BE2C (cell line): ENCODE measurements around the gene PSMA4.

Experiments used
- DNase-seq: peaks from one replicate; pipeline ENCODE4 v3.0.0-alpha.2; 2020
- H3K27me3 ChIP-seq: fragments of 250-450 bp; sonication (Bioruptor Pico); 2 replicates; pipeline ENCODE4 v1.5.1; 2020; ENCODE audit warnings: mild to moderate bottlenecking
- H3K36me3 ChIP-seq: fragments of 250-450 bp; sonication (Bioruptor Pico); 2 replicates; pipeline ENCODE4 v1.5.1; 2020; ENCODE audit warnings: mild to moderate bottlenecking
- H3K4me1 ChIP-seq: fragments of 250-450 bp; sonication (Bioruptor Pico); 2 replicates; pipeline ENCODE4 v1.5.1; 2020
- H3K4me3 ChIP-seq: 2 replicates; pipeline ENCODE4 v1.5.1; 2011; ENCODE audit warnings: low read depth, low read length
- H3K9me3 ChIP-seq: fragments of 250-450 bp; sonication (Bioruptor Pico); 2 replicates; pipeline ENCODE4 v1.5.1; 2020
- TF ChIP-seq, protein P1 (sequence below): IDR thresholded peaks from 2 replicates; pipeline ENCODE4 v1.5.1; 2012; ENCODE audit warnings: mild to moderate bottlenecking, low read depth, low read length

The PSMA4 gene

DNA sequence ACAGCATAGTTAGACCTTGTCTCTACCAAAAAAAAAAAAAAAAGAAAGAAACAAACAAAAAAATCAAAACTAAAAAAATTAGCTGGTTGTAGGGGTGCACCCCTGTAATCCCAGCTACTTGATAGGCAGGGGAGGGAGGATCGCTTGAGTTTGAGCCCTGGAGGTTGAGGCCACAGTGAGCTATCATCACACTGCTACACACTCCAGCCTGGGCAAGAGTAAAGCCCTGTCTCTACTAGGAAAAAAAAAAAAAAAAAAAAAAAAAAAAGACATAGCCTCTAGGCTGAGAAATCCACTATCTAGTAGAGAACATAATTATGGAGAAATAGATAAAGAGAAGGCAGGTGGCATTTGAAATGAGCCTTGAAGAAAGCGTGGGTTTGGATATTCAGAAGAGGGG is 22.8 kb downstream of the PSMA4 start:
- DNase-seq: no peak
- TF ChIP-seq, protein P1, sequence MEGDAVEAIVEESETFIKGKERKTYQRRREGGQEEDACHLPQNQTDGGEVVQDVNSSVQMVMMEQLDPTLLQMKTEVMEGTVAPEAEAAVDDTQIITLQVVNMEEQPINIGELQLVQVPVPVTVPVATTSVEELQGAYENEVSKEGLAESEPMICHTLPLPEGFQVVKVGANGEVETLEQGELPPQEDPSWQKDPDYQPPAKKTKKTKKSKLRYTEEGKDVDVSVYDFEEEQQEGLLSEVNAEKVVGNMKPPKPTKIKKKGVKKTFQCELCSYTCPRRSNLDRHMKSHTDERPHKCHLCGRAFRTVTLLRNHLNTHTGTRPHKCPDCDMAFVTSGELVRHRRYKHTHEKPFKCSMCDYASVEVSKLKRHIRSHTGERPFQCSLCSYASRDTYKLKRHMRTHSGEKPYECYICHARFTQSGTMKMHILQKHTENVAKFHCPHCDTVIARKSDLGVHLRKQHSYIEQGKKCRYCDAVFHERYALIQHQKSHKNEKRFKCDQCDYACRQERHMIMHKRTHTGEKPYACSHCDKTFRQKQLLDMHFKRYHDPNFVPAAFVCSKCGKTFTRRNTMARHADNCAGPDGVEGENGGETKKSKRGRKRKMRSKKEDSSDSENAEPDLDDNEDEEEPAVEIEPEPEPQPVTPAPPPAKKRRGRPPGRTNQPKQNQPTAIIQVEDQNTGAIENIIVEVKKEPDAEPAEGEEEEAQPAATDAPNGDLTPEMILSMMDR: no peak
- no peak overlapping the region for H3K4me3 ChIP-seq

DNA sequence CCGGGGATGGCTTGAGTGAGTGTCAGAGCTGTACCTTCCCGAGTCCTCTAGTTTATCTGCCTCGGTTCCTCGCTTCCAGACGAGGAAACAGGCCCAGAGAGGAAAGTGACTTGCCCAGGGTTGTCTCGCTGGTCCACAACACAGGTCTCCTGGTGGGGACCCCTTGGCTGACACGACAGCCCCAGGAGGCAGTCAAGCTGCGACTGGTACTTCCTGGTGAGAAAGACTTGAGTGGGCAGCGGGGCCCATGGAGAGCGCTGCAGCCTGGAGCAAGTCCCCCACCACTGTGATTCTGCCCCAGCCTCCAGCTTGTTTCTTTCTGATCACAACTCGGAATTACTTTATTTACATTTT is 24.5 kb downstream of the PSMA4 start:
- DNase-seq: no peak
- TF ChIP-seq, protein P1: no peak

More for the DNA sequence above, 22.8 kb downstream of the PSMA4 start:
- Histone ChIP-seq H3K4me1 (peaks cover 4% of the 10 kb centered on the region; the same call in 1 of the 2 replicates), H3K9me3 (no peaks in the 10 kb centered on the region), H3K36me3 (no peaks in the 10 kb centered on the region), H3K27me3 (no peaks in the 10 kb centered on the region)

DNA sequence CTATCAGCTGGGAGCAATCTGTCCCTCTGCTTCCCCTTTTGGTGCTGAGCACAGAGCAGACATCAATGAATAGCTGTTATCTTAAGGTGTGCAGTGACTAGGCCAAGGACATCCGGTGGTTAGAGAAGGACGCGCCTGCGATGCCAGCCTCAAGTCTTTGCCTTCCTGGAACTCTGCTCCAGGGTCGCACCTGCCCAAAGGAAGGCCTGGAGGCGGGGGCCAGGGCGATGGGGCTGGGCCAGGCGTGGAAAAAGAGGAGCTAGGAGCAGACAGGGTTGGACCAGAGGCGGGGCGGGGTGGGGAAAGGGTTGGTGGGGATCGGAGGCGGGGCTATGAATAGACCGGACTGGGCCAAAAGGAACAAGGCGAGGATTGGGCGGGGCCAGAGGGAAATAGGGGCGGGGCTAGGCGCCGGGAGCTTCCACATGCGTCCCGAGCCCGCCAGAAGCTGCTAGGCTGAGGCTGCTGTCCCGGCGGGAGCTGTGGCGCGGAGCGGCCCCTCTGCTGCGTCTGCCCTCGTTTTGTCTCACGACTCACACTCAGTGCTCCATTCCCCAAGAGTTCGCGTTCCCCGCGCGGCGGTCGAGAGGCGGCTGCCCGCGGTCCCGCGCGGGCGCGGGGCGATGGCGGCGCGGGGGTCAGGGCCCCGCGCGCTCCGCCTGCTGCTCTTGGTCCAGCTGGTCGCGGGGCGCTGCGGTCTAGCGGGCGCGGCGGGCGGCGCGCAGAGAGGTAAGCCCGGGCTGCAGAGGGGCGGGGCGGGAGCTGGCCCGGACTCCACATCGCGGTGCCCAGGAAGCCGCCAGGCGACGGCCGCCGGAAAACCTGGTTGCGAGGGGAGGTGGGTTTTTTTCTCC is 25.1 kb downstream of the PSMA4 start, which contains the start of gene CHRNA5:
CHRNA5 (plus strand) TSS at position 424 of the 854 bp plus-strand sequence; CDS start at position 624, 200 bp downstream.
- Histone ChIP-seq H3K4me3 (peak within 1 kb of the TSS; percentile 98), H3K27me3 (no peaks in the 10 kb centered on the region), H3K9me3 (no peaks in the 10 kb centered on the region), H3K4me1 (peaks cover 9% of the 10 kb centered on the region; the same call in 1 of the 2 replicates), H3K36me3 (no peaks in the 10 kb centered on the region)
- TF ChIP-seq, protein P1: no peak
- DNase-seq: peak; percentile 99

More for the DNA sequence above, 24.5 kb downstream of the PSMA4 start:
- peaks cover 9% of the 10 kb centered on the region; the same call in 1 of the 2 replicates for H3K4me1 ChIP-seq
- no peaks in the 10 kb centered on the region for H3K36me3 ChIP-seq
- no peaks in the 10 kb centered on the region for H3K27me3 ChIP-seq
- H3K9me3 ChIP-seq: no peaks in the 10 kb centered on the region
- H3K4me3 ChIP-seq: peak overlapping the region; percentile 36; the same call in 1 of the 2 replicates

DNA sequence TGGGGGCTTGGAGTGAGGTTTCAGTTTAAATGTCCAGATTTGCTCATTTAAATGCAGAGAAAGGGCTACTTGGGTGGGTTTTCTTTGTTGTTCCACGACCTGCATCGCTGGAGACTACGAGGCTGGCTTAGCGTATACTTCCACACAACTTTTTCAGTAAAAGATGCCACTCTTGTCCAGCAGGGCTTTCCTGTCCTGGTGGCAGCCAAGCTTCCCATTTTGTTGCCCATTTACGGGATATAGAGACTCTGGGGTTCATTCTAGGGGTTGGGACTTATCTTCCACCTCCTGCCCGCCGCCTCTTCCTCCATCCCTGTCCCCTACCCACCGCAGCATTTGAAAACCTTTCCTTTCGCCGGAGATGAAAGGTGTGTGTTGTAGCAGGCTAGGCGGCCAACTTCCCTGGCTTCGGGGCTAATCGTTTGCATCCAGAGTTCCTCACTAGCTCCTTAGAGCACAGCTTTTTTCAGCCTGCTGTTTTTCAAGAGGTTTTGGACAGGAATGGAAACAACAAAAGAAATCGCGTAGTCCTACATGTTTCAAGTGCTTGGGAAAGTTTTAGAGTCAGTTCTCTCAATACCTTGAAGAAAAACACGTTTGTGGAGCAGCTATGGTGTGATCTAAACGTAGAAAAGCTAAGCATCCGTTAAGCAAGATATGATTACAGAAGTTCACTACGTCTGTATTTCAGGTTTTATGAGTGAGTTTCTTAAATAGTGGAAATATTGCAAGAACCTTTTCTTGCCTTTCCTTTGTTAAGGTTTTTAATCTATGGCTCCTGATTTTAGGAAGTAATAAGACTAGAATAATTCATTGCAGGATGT is 25.9 kb downstream of the PSMA4 start:
- H3K36me3 ChIP-seq: no peaks in the 10 kb centered on the region
- peak overlapping the region; percentile 98 for H3K4me3 ChIP-seq
- H3K4me1 ChIP-seq: peaks cover 9% of the 10 kb centered on the region
- no peaks in the 10 kb centered on the region for H3K27me3 ChIP-seq
- peak; percentile 16 for DNase-seq
- TF ChIP-seq, protein P1: peak; percentile 31
- no peaks in the 10 kb centered on the region for H3K9me3 ChIP-seq

DNA sequence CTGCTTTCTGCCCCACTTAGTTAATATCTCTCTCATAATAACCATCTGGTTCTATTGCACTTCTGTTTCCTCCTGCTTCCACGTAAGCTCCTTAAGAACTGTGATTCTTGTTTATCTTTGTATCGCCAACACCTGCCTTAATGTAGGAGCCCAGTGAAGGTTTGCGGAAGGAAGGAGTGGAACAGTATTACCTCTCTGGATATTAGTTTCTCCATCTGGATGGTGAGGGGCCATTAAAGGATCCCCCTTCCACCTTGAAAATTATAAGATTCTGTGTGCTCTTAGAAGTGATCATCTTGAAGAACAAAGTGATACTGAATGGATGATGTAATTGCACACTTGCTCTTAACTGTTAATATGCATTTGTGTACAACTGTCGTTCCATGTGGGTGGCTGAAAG is 27.3 kb downstream of the PSMA4 start:
- Histone ChIP-seq H3K4me1 (peaks cover 9% of the 10 kb centered on the region), H3K36me3 (no peaks in the 10 kb centered on the region), H3K4me3 (peak overlapping the region; percentile 51), H3K27me3 (no peaks in the 10 kb centered on the region), H3K9me3 (no peaks in the 10 kb centered on the region)
- DNase-seq: no peak
- TF ChIP-seq, protein P1: no peak
